Right renal cortex interstitium (tissue), 3 donors: ENCODE measurements around the gene SLC22A9. TPM values are rescaled to one million over a fixed set of nuclear protein-coding genes. Genes with fewer than 3 reads are reported as not detected.

Experiments
- DNase-seq, 3 donors: peaks; one replicate each; pipeline ENCODE4 v3.0.0-alpha.2; 2013; ENCODE audit warnings: low read depth in 3 of 3, low spot score in 2 of 3
- polyA plus RNA-seq, 3 donors: library from polyadenylated mRNA; unstranded; fragments of 120-200 nt; gene quantifications; one replicate each; pipeline ENCODE4 v1.2.1, GENCODE V29; 2013; ENCODE audit not compliant: insufficient read length in 3 of 3

Gene SLC22A9
- polyA plus RNA-seq, 3 donors = not detected

DNA sequence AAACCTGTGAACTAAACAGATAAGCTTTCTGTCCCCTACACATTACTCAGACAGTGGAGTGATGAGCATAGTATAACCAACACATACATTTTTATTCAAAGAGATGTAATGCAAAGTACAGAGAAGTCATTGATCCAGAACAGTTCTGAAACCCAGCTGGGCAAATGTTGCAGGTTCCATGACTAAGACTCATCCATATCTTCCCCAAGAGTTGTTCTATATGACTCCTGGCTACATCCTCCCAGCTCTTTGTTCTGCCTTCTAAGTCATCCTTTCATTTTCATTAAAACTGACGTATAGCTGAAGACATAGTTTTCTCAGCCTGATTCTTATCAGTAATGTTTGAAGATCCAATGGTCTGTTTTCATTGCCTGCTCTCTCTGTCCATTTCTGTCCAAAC lies 74.1 kb downstream of the SLC22A9 start:
- no peak for DNase-seq

- DNase-seq = no peak
Observed at GRCh38 chr11:63444160-63444559, 74.6 kb downstream of the SLC22A9 start.

GRCh38 chr11:63445118-63445517 lies 75.5 kb downstream of the SLC22A9 start:
- no peak for DNase-seq

DNA sequence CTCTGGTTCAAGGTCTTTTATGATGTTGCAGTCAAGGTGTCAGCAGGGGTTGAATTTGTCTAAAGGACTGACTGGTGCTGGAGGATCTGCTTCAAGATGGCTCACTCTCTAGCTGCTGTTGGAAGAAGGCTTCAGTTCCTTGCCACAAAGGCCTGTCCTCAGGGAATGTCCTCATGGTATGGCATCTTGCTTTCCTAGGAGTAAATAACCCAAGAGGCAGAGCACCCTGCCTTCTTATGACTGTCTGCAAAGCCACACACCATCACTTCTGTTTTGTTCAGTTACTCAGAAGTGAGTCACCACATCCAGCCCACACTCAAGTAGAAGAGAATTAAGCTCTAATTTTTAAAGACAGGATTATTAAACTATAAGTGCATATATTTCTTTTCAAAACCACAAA lies 76.1 kb downstream of the SLC22A9 start:
- no peak for DNase-seq

DNA sequence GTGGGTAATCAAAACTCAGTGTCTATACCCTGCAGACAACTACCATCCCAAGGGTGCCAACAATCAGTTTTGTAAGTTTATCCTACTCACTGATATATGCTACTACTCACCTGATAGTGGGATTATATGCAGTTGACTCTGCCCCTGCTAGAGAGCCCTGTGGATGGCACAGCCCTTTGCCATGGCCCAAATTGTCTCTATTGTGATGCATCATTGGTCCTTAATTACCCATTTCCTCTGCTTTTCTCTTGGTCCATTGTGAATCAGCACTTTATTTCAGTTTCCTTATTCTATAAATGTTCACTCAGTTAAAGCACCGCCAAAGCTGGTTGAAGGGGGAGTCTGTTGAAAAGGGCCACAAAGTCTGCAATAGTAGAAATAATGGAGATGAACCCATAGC lies 79.1 kb downstream of the SLC22A9 start:
- DNase-seq = no peak

DNA sequence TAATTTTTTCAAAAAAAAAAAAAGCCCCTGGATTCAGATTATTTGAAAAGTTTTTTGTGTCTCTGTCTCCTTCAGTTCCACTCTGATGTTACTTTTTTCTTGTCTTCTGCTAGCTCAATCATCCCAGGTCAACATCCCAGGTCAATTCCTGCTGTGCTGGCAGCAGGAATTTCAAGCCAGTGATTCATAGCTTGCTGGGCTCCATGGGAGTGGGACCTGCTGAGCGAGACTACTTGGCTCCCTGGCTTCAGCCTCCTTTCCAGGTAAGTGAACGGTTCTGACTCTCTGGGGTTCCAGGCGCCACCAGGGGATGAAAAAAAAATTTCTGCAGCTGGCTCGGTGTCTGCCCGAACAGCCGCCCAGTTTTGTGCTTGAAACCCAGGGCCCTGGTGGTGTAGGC lies 90.0 kb downstream of the SLC22A9 start:
- DNase-seq = no peak

Other genes with a start within 250 kb of the SLC22A9 start
- gene SLC22A24, start 225.6 kb upstream of the SLC22A9 start, polyA plus RNA-seq = under 1 TPM; 0.31 to 0.97 (median 0.69) TPM
- gene SLC22A25, start 126.2 kb upstream of the SLC22A9 start, polyA plus RNA-seq = not detected
- under 1 TPM; 0.42 to 0.51 (median 0.42) TPM for gene PLAAT5, start 121.4 kb downstream of the SLC22A9 start, polyA plus RNA-seq
- under 1 TPM; 0.10 to 0.41 (median 0.12) TPM for gene LGALS12, start 136.3 kb downstream of the SLC22A9 start, polyA plus RNA-seq
- 10 to 100 TPM in 2 of 3 donors, 1 to 10 TPM in 1; 9.5 to 11.6 (median 11.1) TPM for gene PLAAT4, start 167.0 kb downstream of the SLC22A9 start, polyA plus RNA-seq
- under 1 TPM in 2 of 3 donors, not detected in 1; 0.22 to 0.65 TPM for gene PLAAT2, start 193.6 kb downstream of the SLC22A9 start, polyA plus RNA-seq
- 10 to 100 TPM; 12.7 to 26.8 (median 14.8) TPM for gene PLAAT3, start 244.6 kb downstream of the SLC22A9 start, polyA plus RNA-seq